Astrocyte (in vitro differentiated cells and primary cell): Measurements from ENCODE around the gene FBXO22. TPM values are rescaled to one million over a fixed set of nuclear protein-coding genes. Genes with fewer than 3 reads are reported as not detected.
"Not testable (repeated sequence)": the region's sequence is repeated elsewhere in the genome, so short reads cannot be mapped to it uniquely, and the experiment has no call there.

Experiments
- DNase-seq: peaks from one replicate; pipeline ENCODE4 v3.0.0-alpha.2; 2010; ENCODE audit warnings: low read depth
- FAIRE-seq: peaks from 2 replicates; lab custom pipeline; 2011; peaks lifted over from hg19 to GRCh38; lab: Jason Lieb, UNC
- H2AFZ ChIP-seq: 2 replicates; pipeline ENCODE4 v1.6.0; 2012; ENCODE audit warnings: low read depth, low read length, inconsistent platforms
- H3K27ac ChIP-seq: 2 replicates; pipeline ENCODE4 v1.5.1; 2011; ENCODE audit warnings: low read depth, low read length, inconsistent platforms
- H3K27me3 ChIP-seq: 2 replicates; pipeline ENCODE4 v1.6.0; 2011; ENCODE audit warnings: low read length, inconsistent platforms; ENCODE audit not compliant: insufficient read depth
- H3K36me3 ChIP-seq: 2 replicates; pipeline ENCODE4 v1.5.1; 2011; ENCODE audit warnings: low read length, inconsistent platforms; ENCODE audit not compliant: insufficient read depth
- H3K4me1 ChIP-seq: 2 replicates; pipeline ENCODE4 v1.5.1; 2011; ENCODE audit warnings: low read length, inconsistent platforms; ENCODE audit not compliant: insufficient read depth
- H3K4me2 ChIP-seq: 2 replicates; pipeline ENCODE4 v1.6.0; 2012; ENCODE audit warnings: low read length, inconsistent platforms
- H3K4me3 ChIP-seq: 2 replicates; pipeline ENCODE4 v1.5.1; 2011; ENCODE audit warnings: low read depth, mild to moderate bottlenecking, low read length, inconsistent platforms; ENCODE audit not compliant: insufficient read depth
- H3K79me2 ChIP-seq: 2 replicates; pipeline ENCODE4 v1.6.0; 2012; ENCODE audit warnings: mild to moderate bottlenecking, low read length, inconsistent platforms; ENCODE audit not compliant: insufficient read depth
- H3K9ac ChIP-seq: 2 replicates; pipeline ENCODE4 v1.6.0; 2012; ENCODE audit warnings: mild to moderate bottlenecking, low read length, inconsistent platforms
- H3K9me3 ChIP-seq: 2 replicates; pipeline ENCODE4 v1.5.1; 2012; ENCODE audit warnings: low read depth, mild to moderate bottlenecking, low read length, inconsistent platforms; ENCODE audit not compliant: insufficient read depth
- H4K20me1 ChIP-seq: 2 replicates; pipeline ENCODE4 v1.6.0; 2012; ENCODE audit warnings: low read length, inconsistent platforms; ENCODE audit not compliant: insufficient read depth
- H3K27ac Mint-ChIP-seq: one replicate; pipeline ENCODE4 v1.8.0; 2021; ENCODE audit warnings: mild to moderate bottlenecking, mixed read lengths; ENCODE audit not compliant: unreplicated experiment
- H3K27me3 Mint-ChIP-seq: one replicate; pipeline ENCODE4 v1.8.0; 2021; ENCODE audit warnings: low read depth, mixed read lengths; ENCODE audit not compliant: unreplicated experiment
- H3K36me3 Mint-ChIP-seq: one replicate; pipeline ENCODE4 v1.8.0; 2021; ENCODE audit warnings: low read depth, mixed read lengths; ENCODE audit not compliant: unreplicated experiment
- H3K4me1 Mint-ChIP-seq: one replicate; pipeline ENCODE4 v1.8.0; 2021; ENCODE audit warnings: low read depth, mixed read lengths; ENCODE audit not compliant: unreplicated experiment
- H3K4me3 Mint-ChIP-seq: one replicate; pipeline ENCODE4 v1.8.0; 2021; ENCODE audit warnings: mild to moderate bottlenecking, moderate library complexity, mixed read lengths; ENCODE audit not compliant: unreplicated experiment
- H3K9me3 Mint-ChIP-seq: one replicate; pipeline ENCODE4 v1.8.0; 2021; ENCODE audit warnings: mild to moderate bottlenecking, mixed read lengths; ENCODE audit not compliant: unreplicated experiment
- EZH2 ChIP-seq: IDR thresholded peaks from 2 replicates; pipeline ENCODE4 v1.6.1; 2012; ENCODE audit warnings: mild to moderate bottlenecking, low read length, inconsistent platforms; ENCODE audit not compliant: insufficient read depth
- total RNA-seq: library from RNA; stranded (reverse); gene quantifications from 2 replicates; pipeline ENCODE4 v1.2.1, GENCODE V29; 2021
- TF ChIP-seq, protein P1 (sequence below): IDR thresholded peaks from 2 replicates; pipeline ENCODE4 v1.5.1; 2011; ENCODE audit warnings: low read depth, mild to moderate bottlenecking, inconsistent platforms, low read length, moderate library complexity; ENCODE audit not compliant: insufficient read depth

Gene FBXO22
- total RNA-seq, 1 donor from 2014 or later: 69.1 TPM

DNA sequence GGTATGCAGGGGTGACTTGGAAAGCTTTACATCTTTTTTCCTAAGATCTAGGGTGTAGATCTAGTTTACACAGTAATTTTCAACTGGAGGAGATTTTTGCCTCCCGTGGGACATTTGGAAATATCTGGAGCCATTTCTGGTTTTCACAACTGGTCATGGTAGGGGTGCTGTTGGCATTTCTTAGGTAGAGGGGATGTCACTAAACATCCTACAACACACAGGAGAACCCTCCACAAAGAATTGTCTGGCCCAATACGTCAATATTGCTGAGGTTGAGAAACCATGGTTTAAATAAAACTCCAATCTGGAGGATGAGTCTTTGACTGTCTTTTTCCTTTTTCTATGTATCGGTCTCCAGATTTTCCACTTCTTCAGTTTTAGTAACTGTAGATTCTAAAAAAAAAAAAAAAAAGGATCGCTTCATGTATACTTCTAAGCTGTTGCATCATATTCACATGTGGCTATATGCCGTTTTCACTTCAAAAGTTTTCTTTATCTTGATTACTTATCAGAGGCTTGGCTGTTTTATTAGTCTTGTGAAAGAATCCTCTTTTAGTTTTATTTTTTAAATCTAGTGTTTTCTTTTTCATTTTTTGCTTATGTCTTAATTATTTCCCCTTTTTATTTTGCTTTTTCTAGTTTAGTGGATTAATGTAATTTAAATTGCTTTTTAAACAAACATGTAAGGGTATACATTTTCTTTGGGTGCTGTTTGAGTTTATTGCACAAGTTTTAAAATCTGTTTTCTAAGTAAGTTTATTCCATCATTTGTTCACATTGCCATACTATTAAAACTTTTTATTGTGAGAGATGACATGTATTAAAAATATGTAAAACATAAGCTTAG, 39.2 kb upstream of the FBXO22 start:
- DNase-seq (no peak), FAIRE-seq (no peak)
- no peak overlapping the region for H2AFZ ChIP-seq
- peaks cover 19% of the 10 kb centered on the region for H3K36me3 ChIP-seq
- H3K27ac ChIP-seq: no peak overlapping the region
- H3K9me3 Mint-ChIP-seq: no peaks in the 10 kb centered on the region
- TF ChIP-seq, protein P1, sequence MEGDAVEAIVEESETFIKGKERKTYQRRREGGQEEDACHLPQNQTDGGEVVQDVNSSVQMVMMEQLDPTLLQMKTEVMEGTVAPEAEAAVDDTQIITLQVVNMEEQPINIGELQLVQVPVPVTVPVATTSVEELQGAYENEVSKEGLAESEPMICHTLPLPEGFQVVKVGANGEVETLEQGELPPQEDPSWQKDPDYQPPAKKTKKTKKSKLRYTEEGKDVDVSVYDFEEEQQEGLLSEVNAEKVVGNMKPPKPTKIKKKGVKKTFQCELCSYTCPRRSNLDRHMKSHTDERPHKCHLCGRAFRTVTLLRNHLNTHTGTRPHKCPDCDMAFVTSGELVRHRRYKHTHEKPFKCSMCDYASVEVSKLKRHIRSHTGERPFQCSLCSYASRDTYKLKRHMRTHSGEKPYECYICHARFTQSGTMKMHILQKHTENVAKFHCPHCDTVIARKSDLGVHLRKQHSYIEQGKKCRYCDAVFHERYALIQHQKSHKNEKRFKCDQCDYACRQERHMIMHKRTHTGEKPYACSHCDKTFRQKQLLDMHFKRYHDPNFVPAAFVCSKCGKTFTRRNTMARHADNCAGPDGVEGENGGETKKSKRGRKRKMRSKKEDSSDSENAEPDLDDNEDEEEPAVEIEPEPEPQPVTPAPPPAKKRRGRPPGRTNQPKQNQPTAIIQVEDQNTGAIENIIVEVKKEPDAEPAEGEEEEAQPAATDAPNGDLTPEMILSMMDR: no peak
- TF ChIP-seq EZH2: no peak
- peaks cover 10% of the 10 kb centered on the region for H3K36me3 Mint-ChIP-seq
- no peaks in the 10 kb centered on the region for H3K4me1 ChIP-seq
- no peaks in the 10 kb centered on the region for H3K9me3 ChIP-seq
- H3K4me2 ChIP-seq: no peak overlapping the region
- H3K79me2 ChIP-seq: peaks cover 85% of the 10 kb centered on the region
- no peak overlapping the region for H3K4me3 Mint-ChIP-seq
- H4K20me1 ChIP-seq: peaks cover 60% of the 10 kb centered on the region
- no peak overlapping the region for H3K27ac Mint-ChIP-seq
- no peak overlapping the region for H3K4me3 ChIP-seq
- H3K4me1 Mint-ChIP-seq: peaks cover 21% of the 10 kb centered on the region
- no peak overlapping the region for H3K9ac ChIP-seq
- H3K27me3 ChIP-seq: no peaks in the 10 kb centered on the region
- H3K27me3 Mint-ChIP-seq: no peaks in the 10 kb centered on the region

DNA sequence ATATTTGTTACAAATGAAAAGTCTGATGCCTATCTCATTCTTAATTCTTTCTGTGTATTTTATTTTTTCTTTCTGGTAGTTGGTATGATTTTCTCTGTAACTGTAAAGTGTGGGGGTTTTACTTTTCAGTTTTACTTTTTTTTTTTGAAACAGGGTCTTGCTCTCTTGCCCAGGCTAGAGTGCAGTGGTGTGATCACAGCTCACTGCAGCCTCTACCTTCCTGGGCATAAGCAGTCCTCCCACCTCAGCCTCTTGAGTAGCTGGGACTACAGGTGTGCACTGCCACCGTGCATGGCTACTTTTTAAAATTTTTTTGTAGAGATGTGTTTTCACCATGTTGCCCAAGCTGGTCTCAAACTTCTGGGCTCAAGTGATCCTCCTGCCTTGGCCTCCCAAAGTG, 37.6 kb upstream of the FBXO22 start:
- H3K9ac ChIP-seq, H3K27me3 ChIP-seq, H3K9me3 ChIP-seq, FAIRE-seq, H3K27ac Mint-ChIP-seq, H3K4me3 ChIP-seq, DNase-seq, H3K4me2 ChIP-seq, H3K9me3 Mint-ChIP-seq, H3K4me3 Mint-ChIP-seq, H3K27ac ChIP-seq, H3K27me3 Mint-ChIP-seq, H2AFZ ChIP-seq, H3K4me1 ChIP-seq: not testable (repeated sequence)
- Histone ChIP-seq H3K36me3 (peaks cover 19% of the 10 kb centered on the region), H3K79me2 (peaks cover 73% of the 10 kb centered on the region), H4K20me1 (peaks cover 53% of the 10 kb centered on the region)
- H3K4me1 Mint-ChIP-seq: peaks cover 20% of the 10 kb centered on the region
- peaks cover 12% of the 10 kb centered on the region for H3K36me3 Mint-ChIP-seq

DNA sequence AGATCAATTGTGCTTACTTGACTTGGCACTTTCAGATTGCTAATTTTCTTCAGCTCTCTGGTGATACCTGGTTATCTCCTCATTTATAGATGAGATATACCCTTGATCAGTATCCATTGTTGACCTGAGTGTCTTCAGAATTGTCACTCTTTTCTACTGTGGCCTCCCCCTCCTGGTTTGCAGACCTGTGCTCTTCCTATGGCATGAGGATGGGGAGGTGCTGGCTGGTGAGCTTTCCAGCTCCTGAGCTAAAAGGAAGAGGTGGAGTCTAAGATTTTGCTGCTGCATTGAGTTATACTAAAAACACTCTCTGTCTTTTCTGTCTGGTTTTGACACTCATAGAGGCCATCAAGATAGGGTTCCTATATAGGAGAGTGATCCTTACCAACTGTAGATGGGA, 36.8 kb upstream of the FBXO22 start:
- peaks cover 64% of the 10 kb centered on the region for H3K79me2 ChIP-seq
- H3K9me3 ChIP-seq: no peaks in the 10 kb centered on the region
- H3K4me3 Mint-ChIP-seq: peak overlapping the region; percentile 1
- DNase-seq: no peak
- peaks cover 51% of the 10 kb centered on the region for H4K20me1 ChIP-seq
- no peaks in the 10 kb centered on the region for H3K27me3 ChIP-seq
- no peak overlapping the region for H3K4me2 ChIP-seq
- FAIRE-seq: no peak
- no peaks in the 10 kb centered on the region for H3K9me3 Mint-ChIP-seq
- no peaks in the 10 kb centered on the region for H3K4me1 ChIP-seq
- peaks cover 12% of the 10 kb centered on the region for H3K36me3 Mint-ChIP-seq
- no peaks in the 10 kb centered on the region for H3K27me3 Mint-ChIP-seq
- peaks cover 16% of the 10 kb centered on the region for H3K4me1 Mint-ChIP-seq
- no peak overlapping the region for H2AFZ ChIP-seq
- no peak overlapping the region for H3K4me3 ChIP-seq
- H3K9ac ChIP-seq: no peak overlapping the region
- H3K27ac ChIP-seq: no peak overlapping the region
- TF ChIP-seq, protein P1: no peak
- TF ChIP-seq EZH2: no peak
- H3K36me3 ChIP-seq: peaks cover 19% of the 10 kb centered on the region
- no peak overlapping the region for H3K27ac Mint-ChIP-seq
